SK-MEL-5 (cell line): ENCODE results near the gene MAPRE3. TPM values are rescaled to one million over a fixed set of nuclear protein-coding genes. Genes with fewer than 3 reads are reported as not detected.
A peak's percentile ranks its signal among the peaks of the same experiment; 100 is the strongest.
"Not testable (repeated sequence)": the region's sequence is repeated elsewhere in the genome, so short reads cannot be mapped to it uniquely, and the experiment has no call there.

Experiments used
- DNase-seq: peaks from one replicate; pipeline ENCODE4 v3.0.0-alpha.2; 2016; ENCODE audit warnings: low read depth, low spot score
- in situ Hi-C: cut with HindIII; loops from 2 replicates; pipeline ENCODE4 v1.10.0; 2016; ENCODE audit warnings: low sequenced_read_pairs, high pct_unique_total_duplicates, low pct_unique_long_range_greater_than_20kb
- polyA plus RNA-seq, 2 experiments: library from polyadenylated mRNA; depleted of rRNA; stranded (reverse); fragments of >200 nt; gene quantifications; 2 replicates each; pipeline ENCODE4 v1.2.3, GENCODE V29; 2015
- total RNA-seq: library from RNA; depleted of rRNA; stranded (reverse); fragments of >200 nt; shearing (Covaris generic); gene quantifications from 2 replicates; pipeline ENCODE4 v1.2.3, GENCODE V29; 2014; rRNA removed

Gene MAPRE3
- total RNA-seq, result 3.5 and 4.0 TPM in 2 replicates
- 17.5 and 24.6 TPM in 2 replicates for polyA plus RNA-seq (2015; cell fraction: cytosol; rRNA removed)
- 34.3 and 52.2 TPM in 2 replicates for polyA plus RNA-seq (2015; cell fraction: nucleus; rRNA removed)

DNA sequence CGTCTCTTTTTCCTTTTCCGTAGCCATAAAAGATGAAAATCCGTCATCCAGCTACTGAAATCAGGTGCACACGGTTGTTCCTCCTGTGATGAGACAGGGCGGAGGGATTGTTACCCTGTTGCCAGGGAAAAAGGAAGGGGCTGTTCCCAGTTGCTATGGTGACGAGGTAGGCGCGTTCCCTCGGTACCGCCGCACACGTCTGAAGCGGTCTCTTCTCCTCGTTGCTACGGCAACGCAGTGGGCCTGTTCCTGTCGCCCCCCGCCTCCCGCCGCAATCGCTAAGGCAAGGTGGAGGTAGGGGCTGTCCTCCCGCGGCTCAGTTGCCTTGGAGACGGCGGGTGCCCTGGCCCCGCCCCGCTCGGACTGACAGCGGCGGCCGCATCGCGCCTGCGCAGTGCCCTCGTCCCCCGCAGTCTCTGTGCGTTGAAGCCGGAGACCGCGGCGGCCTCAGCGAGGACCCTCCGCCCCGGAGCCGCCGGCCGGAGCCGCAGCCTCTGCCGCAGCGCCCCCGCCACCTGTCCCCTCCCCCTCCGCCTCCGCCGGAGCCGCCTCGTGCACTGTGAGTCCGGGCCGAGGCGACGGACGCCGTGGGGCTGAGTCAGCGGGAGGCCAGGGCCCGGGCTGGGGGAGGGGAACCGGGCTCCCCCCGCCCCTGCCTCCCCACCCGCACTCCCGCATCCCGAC lies at the start of gene MAPRE3:
Gene MAPRE3, plus strand, starts transcription at position 394 of the 684 bp plus-strand sequence. CDS start 51,582 bp downstream, outside the sequence.
- in situ Hi-C loops, result no loop called here
- DNase-seq, result peak; percentile 80

GRCh38 chr2:26921323-26921722 lies 49.1 kb upstream of the MAPRE3 start:
- DNase-seq, result no peak
- in situ Hi-C loops, result no loop called here

DNA sequence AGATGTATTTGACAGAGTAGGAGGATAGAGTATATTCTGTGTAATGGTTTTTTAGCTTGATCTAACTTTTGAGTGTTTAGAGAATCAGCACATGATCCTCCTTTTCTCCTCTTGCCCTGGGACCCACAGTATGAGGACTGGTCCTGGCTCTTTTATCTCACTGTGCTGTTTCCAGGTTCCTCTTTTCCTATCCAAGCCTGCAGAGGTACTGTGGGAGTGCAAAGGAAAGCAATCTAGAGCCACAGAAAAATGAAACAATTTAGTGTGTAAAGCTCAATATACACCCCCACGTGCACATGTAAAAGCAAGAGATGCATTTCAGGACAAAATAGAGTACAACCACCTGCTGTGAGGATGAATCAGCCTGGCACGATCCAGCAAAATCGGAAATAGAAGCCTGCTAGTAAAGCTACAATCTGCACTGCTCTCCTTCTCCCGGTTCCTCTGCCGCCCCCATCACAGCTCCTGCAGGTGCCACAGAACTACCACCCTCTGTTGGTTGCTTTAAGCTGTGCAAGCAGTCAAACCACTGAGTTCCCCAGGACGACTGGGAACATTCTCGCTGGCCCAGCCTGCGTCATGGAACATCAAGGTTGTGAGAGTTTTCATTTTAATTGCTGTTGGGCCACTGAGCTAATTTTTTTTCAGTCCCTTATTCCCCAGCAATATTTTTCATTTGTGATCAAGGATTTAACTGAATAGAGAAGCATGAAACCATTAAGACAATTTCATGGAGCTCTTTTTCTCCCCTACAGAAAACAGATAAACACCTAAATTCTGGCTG lies 47.8 kb upstream of the MAPRE3 start:
- DNase-seq, result peak; percentile 79
- in situ Hi-C loops, result no loop called here

- in situ Hi-C loops, DNase-seq: not testable (repeated sequence)
These were observed 47.3 kb upstream of the MAPRE3 start for GRCh38 chr2:26923189-26923466.

DNA sequence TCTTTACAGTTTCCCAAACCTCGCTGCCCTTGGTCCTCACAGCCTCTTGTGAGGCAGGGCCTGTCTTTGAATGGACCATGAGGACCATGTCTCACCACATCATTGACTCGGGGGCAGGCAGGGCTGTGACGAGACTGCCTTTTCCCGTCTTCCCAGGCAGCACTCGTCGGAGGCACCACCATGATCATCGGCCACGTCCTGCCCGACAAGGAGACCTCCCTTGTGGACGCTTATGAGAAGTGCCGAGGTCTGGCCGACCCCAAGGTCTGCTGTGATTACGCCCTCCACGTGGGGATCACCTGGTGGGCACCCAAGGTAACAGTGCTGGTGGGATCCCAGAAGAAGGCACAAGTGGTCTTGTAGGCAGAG lies 45.7 kb upstream of the MAPRE3 start:
- DNase-seq, result no peak
- in situ Hi-C loops, result no loop called here

DNA sequence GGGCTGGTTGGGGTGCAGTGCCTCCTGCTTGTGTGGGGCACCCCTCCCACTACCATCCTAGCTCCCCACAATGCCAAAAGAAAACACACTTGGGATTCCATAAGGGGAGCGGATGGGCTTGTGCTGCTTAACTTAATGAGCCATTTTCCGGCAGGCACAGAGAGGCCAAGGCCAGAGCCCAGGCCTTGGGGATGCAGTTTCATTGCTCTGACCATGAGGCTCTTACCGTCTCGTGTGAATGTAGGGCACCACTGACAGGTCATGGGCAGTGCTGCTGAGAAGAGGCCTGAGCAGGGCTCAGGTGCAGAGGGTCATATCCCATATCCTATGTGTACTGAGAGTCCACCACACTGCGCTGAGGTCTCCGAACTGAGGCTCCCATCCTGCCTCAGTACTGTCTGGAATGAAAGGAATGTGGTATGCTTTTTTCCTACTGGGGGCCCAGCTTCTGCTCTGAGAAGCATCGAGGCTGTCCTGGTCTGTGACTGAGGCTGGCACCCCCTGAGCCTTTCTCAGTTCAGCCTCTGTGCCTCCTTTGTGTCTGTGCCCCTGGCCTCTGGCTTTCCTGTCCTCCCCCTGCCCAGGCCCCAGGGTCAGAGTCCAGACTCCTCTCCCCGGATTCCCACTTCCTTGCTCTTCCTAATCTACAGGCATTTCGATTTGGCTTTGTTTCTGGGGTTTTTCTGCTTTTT lies 45.2 kb upstream of the MAPRE3 start:
- in situ Hi-C loops, result no loop called here
- no peak for DNase-seq

GRCh38 chr2:26927221-26927620 lies 43.2 kb upstream of the MAPRE3 start:
- no peak for DNase-seq
- in situ Hi-C loops, result no loop called here

- DNase-seq, result no peak
- in situ Hi-C loops, result no loop called here
These were observed 37.5 kb upstream of the MAPRE3 start for GRCh38 chr2:26932974-26933373.

GRCh38 chr2:26933431-26934334 lies 36.8 kb upstream of the MAPRE3 start:
- DNase-seq, result no peak
- in situ Hi-C loops, result no loop called here

GRCh38 chr2:26934335-26934724 lies 36.1 kb upstream of the MAPRE3 start:
- in situ Hi-C loops, result no loop called here
- DNase-seq, result no peak

GRCh38 chr2:26934985-26935384 lies 35.5 kb upstream of the MAPRE3 start:
- DNase-seq, result no peak
- in situ Hi-C loops, result no loop called here

DNA sequence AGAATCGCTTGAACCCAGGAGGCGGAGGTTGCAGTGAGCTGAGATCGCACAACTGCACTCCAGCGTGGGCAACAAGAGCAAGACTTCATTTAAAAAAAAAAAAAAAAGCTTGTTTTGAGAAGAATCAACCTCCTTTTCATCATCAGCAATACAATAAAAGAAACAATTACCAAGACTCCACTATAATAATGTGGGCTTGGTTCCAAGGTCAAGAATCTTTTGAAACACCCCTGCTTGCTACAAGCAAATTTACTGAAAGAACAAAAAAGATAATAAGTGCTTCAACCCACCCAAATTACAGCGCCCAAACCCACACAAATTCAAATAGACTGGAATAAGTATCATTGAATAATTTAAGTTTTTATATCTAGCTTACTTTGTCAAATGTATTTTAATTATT lies 33.6 kb upstream of the MAPRE3 start:
- in situ Hi-C loops, result no loop called here
- DNase-seq, result no peak

DNA sequence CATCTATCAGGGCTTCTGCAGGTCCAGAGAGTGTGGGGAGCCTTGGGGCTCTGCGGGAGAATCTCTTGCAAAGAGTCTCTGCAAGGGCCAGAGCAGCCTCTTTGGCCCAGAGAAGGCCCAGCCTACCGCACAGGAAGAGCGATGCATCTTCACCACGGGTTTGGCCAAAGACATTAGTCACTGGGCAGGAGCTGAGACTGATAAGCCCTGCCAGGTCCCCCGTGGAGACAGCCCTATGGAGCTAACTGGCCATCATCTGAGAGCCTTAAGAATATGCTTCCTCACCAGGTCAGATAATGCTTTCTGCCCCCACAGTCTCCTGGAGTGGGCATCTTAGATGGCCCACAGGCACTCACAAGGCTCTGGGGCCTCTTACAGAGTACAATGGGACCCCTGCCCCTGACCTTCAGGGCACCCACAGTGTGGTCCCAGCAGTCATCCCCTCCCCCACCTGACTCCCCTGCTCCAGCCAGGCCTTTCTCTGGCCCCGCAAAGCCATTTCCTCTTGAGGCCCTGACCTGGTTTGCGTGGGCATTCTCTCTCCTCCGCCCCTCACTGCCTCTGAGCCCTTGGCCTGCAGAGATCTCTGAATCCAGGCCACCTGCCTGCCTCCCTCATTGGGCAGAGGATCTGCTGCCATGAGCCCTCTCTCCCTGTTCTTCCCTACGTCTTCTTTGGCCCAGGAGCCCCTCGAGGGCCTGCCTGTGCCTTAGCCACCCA lies 31.9 kb upstream of the MAPRE3 start:
- in situ Hi-C loops, result no loop called here
- DNase-seq, result no peak

GRCh38 chr2:26940001-26940400 lies 30.4 kb upstream of the MAPRE3 start:
- in situ Hi-C loops, result no loop called here
- no peak for DNase-seq

DNA sequence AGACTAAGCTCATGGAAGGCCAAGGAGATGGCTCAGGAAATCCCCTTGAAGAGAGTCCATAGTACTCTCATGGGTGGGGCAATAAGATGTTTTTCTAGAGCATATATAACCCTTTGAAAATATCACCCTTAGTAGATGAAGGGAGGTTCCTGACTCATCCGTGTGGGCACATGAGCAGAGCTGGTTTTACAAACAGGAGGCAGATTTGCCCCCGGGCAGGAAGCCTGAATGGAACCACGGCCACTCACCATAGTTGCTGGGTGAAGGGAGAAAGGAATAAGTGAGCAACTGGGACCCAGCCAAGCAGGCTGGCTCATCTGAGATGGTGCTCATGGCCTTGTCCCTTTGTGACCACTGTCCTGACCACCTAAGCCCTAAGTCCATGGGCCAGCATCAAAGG lies 29.0 kb upstream of the MAPRE3 start:
- in situ Hi-C loops, result no loop called here
- DNase-seq, result peak; percentile 78

DNA sequence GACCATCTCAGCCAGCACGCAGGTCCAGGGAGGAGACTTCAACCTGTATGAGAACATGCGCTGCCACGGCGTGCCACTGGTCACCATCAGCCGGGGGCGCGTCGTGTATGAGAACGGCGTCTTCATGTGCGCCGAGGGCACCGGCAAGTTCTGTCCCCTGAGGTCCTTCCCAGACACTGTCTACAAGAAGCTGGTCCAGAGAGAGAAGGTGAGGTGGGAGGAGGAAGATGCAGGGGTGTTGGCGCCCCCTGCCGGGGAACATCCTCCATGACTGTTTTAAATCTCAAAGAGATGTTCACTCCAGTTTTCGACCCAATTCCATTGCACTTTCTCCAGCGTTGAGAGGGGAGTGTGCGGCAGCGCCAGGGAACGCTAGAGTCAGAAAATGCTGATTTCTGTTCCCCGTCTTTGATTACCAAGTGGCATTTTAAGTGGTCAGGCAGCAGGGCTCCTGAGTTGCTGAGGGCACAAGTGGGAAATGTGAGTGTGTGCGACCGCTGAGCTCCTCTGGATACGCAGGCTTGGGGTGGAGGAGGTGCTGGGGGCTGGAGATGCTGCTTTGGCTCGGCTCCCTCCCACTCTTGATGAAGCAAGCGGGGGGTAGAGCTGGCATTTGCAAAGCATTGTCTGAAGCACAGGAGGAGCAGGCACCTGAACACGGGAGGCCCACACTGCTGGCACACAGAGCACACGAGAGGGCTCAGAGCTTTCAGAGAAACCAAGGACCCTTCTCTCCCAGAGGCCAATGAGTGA lies 27.7 kb upstream of the MAPRE3 start:
- DNase-seq, result peak; percentile 77
- in situ Hi-C loops, result no loop called here
